ENCODE results near the gene SON.

SON gene

GRCh38 chr21:33588485-33589335 is 45.9 kb downstream of the SON start, which contains the start of gene DONSON (continued):
- TF ChIP-seq ZNF335 (tag by site-specific recombination; conservative IDR thresholded peaks at IDR 0.05) (peak; percentile 65), SP3 (tag by site-specific recombination; IDR thresholded peaks at IDR 0.05) (peak; percentile 64), ZNF16 (tag by site-specific recombination; IDR thresholded peaks at IDR 0.05; ENCODE audit: low read depth) (no peak), ZNF148 (tag by site-specific recombination; IDR thresholded peaks at IDR 0.05; ENCODE audit: borderline replicate concordance) (no peak), ZNF221 (tag by site-specific recombination; IDR thresholded peaks at IDR 0.05; ENCODE audit: borderline replicate concordance) (no peak), ZSCAN4 (tag by site-specific recombination; IDR thresholded peaks at IDR 0.05) (no peak), HOXC10 (CRISPR knock-in tag; IDR thresholded peaks at IDR 0.05) (no peak), ZNF248 (tag by site-specific recombination; IDR thresholded peaks at IDR 0.05) (no peak), CTCF (tag by site-specific recombination; IDR thresholded peaks at IDR 0.05) (no peak), OVOL3 (tag by site-specific recombination; IDR thresholded peaks at IDR 0.05) (no peak), ZNF155 (tag by site-specific recombination; IDR thresholded peaks at IDR 0.05) (no peak), ZBTB21 (tag by site-specific recombination; IDR thresholded peaks at IDR 0.05) (peak; percentile 51), ZNF510 (tag by site-specific recombination; IDR thresholded peaks at IDR 0.05; ENCODE audit: insufficient replicate concordance) (no peak), PRDM10 (tag by site-specific recombination; IDR thresholded peaks at IDR 0.05) (peak; percentile 67), ZNF354C (tag by site-specific recombination; IDR thresholded peaks at IDR 0.05; ENCODE audit: borderline replicate concordance, low read depth) (no peak), ZBTB49 (tag by site-specific recombination; IDR thresholded peaks at IDR 0.05; ENCODE audit: low read depth) (no peak), ZNF791 (tag by site-specific recombination; IDR thresholded peaks at IDR 0.05) (no peak), ZNF645 (tag by site-specific recombination; IDR thresholded peaks at IDR 0.05) (no peak), ZNF138 (tag by site-specific recombination; IDR thresholded peaks at IDR 0.05; ENCODE audit: borderline replicate concordance) (no peak), PRDM6 (tag by site-specific recombination; IDR thresholded peaks at IDR 0.05) (no peak)

Measured in HEK293 (cell line).